OCI-LY3 (cell line): ENCODE results near the gene FNIP1.

Experiments used
- H2AFZ ChIP-seq: fragments of 200-600, 300-600 bp; shearing (Covaris generic); 2 replicates; pipeline ENCODE4 v1.6.0; 2014; ENCODE audit warnings: antibody characterized with exemption, low read depth, low read length
- H3K27ac ChIP-seq: fragments of 200-600, 300-600 bp; sonication (generic); 2 replicates; pipeline ENCODE4 v1.5.1; 2014; ENCODE audit warnings: mild to moderate bottlenecking, low read length, moderate library complexity, mixed read lengths
- H3K27me3 ChIP-seq: fragments of 200-600, 300-600 bp; sonication (generic); 2 replicates; pipeline ENCODE4 v1.6.1; 2014; ENCODE audit warnings: low read depth, low read length, mixed read lengths
- H3K36me3 ChIP-seq: fragments of 200-600, 300-600 bp; sonication (generic); replicated peaks from 2 replicates; pipeline ENCODE3; 2014; ENCODE audit warnings: low read depth, low read length, mixed read lengths
- H3K4me1 ChIP-seq: fragments of 300-600, 200-600 bp; sonication (generic); 2 replicates; pipeline ENCODE4 v1.6.1; 2014; ENCODE audit warnings: low read length, mixed read lengths
- H3K4me2 ChIP-seq: fragments of 200-600, 300-600 bp; sonication (generic); 2 replicates; pipeline ENCODE4 v1.6.1; 2014; ENCODE audit warnings: low read length, mixed read lengths
- H3K4me3 ChIP-seq: fragments of 300-600, 200-600 bp; sonication (generic); 2 replicates; pipeline ENCODE4 v1.5.1; 2014; ENCODE audit warnings: antibody characterized with exemption, mild to moderate bottlenecking, low read length, moderate library complexity
- H3K79me2 ChIP-seq: fragments of 300-600, 200-600 bp; shearing (Covaris generic); 2 replicates; pipeline ENCODE4 v1.6.1; 2014; ENCODE audit warnings: mild to moderate bottlenecking, low read length, mixed read lengths
- H3K9ac ChIP-seq: fragments of 300-600, 200-600 bp; shearing (Covaris generic); 2 replicates; pipeline ENCODE4 v1.6.0; 2014; ENCODE audit warnings: mild to moderate bottlenecking, low read length, moderate library complexity
- H3K9me3 ChIP-seq: fragments of 200-600, 300-600 bp; shearing (Covaris generic); 2 replicates; pipeline ENCODE4 v1.6.1; 2014; ENCODE audit warnings: low read length, mixed read lengths; ENCODE audit not compliant: insufficient read depth
- H4K20me1 ChIP-seq: fragments of 200-600, 300-600 bp; sonication (generic); 2 replicates; pipeline ENCODE4 v1.6.1; 2016; ENCODE audit warnings: low read length, mixed read lengths; ENCODE audit not compliant: insufficient read depth
- EZH2phosphoT487 ChIP-seq: fragments of 200-600 bp; shearing (Covaris generic); IDR thresholded peaks from 2 replicates; pipeline ENCODE4 v1.6.1; 2018; ENCODE audit warnings: antibody characterized with exemption, mixed run types, low read depth
- TF ChIP-seq, protein P1 (sequence below): fragments of 200-600, 300-600 bp; sonication (generic); IDR thresholded peaks from 2 replicates; pipeline ENCODE4 v1.5.1; 2014; ENCODE audit warnings: antibody characterized with exemption, low read length, low read depth

FNIP1 gene

GRCh38 chr5:131710391-131710790, 86.4 kb downstream of the FNIP1 start:
- Histone ChIP-seq H3K36me3 (peaks cover 2% of the 10 kb centered on the region), H3K79me2 (no peaks in the 10 kb centered on the region), H3K9me3 (no peaks in the 10 kb centered on the region), H4K20me1 (no peaks in the 10 kb centered on the region), H3K4me1 (no peaks in the 10 kb centered on the region), H2AFZ (no peak overlapping the region), H3K4me3 (no peak overlapping the region), H3K27me3 (no peaks in the 10 kb centered on the region), H3K4me2 (no peak overlapping the region), H3K27ac (no peak overlapping the region), H3K9ac (no peak overlapping the region)
- no peak for TF ChIP-seq EZH2phosphoT487
- TF ChIP-seq, protein P1, sequence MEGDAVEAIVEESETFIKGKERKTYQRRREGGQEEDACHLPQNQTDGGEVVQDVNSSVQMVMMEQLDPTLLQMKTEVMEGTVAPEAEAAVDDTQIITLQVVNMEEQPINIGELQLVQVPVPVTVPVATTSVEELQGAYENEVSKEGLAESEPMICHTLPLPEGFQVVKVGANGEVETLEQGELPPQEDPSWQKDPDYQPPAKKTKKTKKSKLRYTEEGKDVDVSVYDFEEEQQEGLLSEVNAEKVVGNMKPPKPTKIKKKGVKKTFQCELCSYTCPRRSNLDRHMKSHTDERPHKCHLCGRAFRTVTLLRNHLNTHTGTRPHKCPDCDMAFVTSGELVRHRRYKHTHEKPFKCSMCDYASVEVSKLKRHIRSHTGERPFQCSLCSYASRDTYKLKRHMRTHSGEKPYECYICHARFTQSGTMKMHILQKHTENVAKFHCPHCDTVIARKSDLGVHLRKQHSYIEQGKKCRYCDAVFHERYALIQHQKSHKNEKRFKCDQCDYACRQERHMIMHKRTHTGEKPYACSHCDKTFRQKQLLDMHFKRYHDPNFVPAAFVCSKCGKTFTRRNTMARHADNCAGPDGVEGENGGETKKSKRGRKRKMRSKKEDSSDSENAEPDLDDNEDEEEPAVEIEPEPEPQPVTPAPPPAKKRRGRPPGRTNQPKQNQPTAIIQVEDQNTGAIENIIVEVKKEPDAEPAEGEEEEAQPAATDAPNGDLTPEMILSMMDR, result no peak

DNA sequence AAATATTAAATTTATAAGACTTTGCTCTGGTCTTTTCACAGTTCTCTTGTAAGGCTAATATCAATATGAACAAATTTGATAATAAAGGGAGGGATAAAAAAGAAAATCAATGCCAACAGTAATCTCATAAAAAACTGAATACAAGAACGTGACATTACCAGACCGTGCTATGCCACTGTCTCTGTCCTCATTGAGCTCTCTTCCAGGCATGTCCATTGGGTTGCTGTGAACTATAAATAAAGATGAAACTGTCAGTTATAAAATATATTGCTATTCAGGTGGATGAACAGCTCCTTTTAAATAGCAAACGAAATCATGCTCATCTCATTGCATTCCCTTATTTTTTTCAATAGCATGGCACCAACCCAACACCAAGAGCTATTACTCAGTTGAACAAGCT, 87.8 kb downstream of the FNIP1 start:
- peaks cover 2% of the 10 kb centered on the region for H3K36me3 ChIP-seq
- H3K27me3 ChIP-seq, result no peaks in the 10 kb centered on the region
- no peak overlapping the region for H3K4me3 ChIP-seq
- no peak overlapping the region for H3K4me2 ChIP-seq
- TF ChIP-seq EZH2phosphoT487, result no peak
- no peaks in the 10 kb centered on the region for H3K4me1 ChIP-seq
- no peak overlapping the region for H2AFZ ChIP-seq
- H4K20me1 ChIP-seq, result no peaks in the 10 kb centered on the region
- H3K9ac ChIP-seq, result no peak overlapping the region
- no peaks in the 10 kb centered on the region for H3K79me2 ChIP-seq
- no peaks in the 10 kb centered on the region for H3K9me3 ChIP-seq
- H3K27ac ChIP-seq, result no peak overlapping the region

GRCh38 chr5:131706281-131706680, 90.5 kb downstream of the FNIP1 start:
- H4K20me1 ChIP-seq, result no peaks in the 10 kb centered on the region

DNA sequence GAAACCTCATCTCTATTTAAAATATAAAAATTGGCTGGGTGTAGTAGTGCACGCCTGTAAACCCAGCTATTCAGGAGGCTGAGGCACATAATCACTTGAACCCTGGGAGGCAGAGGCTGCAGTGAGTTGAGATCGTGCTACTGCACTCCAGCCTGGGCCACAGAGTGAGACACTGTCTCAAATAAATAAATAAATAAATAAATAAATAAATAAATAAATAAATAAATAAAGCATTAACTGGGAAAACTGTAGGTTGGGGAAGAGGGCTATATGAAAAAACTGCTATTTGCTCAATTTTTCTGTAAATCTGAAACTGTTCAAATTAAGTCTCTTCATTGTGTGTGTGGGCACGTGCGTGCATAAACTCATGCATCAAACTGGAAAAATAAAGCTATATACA, 101.9 kb downstream of the FNIP1 start:
- H3K9ac ChIP-seq, result no peak overlapping the region
- H3K27ac ChIP-seq, result no peak overlapping the region
- H3K4me2 ChIP-seq, result no peak overlapping the region
- peaks cover 7% of the 10 kb centered on the region for H3K36me3 ChIP-seq
- no peak for TF ChIP-seq EZH2phosphoT487
- TF ChIP-seq, protein P1, result no peak
- no peaks in the 10 kb centered on the region for H3K79me2 ChIP-seq
- H3K9me3 ChIP-seq, result no peaks in the 10 kb centered on the region
- no peak overlapping the region for H3K4me3 ChIP-seq
- H3K4me1 ChIP-seq, result no peaks in the 10 kb centered on the region
- no peaks in the 10 kb centered on the region for H3K27me3 ChIP-seq
- H2AFZ ChIP-seq, result no peak overlapping the region
- H4K20me1 ChIP-seq, result no peaks in the 10 kb centered on the region

More at GRCh38 chr5:131706281-131706680, 90.5 kb downstream of the FNIP1 start:
- no peak overlapping the region for H3K4me2 ChIP-seq
- no peaks in the 10 kb centered on the region for H3K9me3 ChIP-seq
- no peak for TF ChIP-seq EZH2phosphoT487
- TF ChIP-seq, protein P1, result no peak
- no peaks in the 10 kb centered on the region for H3K4me1 ChIP-seq
- H3K79me2 ChIP-seq, result no peaks in the 10 kb centered on the region
- no peak overlapping the region for H3K9ac ChIP-seq
- H3K36me3 ChIP-seq, result peaks cover 17% of the 10 kb centered on the region
- H3K27me3 ChIP-seq, result no peaks in the 10 kb centered on the region
- H3K27ac ChIP-seq, result no peak overlapping the region
- no peak overlapping the region for H2AFZ ChIP-seq
- H3K4me3 ChIP-seq, result no peak overlapping the region

DNA sequence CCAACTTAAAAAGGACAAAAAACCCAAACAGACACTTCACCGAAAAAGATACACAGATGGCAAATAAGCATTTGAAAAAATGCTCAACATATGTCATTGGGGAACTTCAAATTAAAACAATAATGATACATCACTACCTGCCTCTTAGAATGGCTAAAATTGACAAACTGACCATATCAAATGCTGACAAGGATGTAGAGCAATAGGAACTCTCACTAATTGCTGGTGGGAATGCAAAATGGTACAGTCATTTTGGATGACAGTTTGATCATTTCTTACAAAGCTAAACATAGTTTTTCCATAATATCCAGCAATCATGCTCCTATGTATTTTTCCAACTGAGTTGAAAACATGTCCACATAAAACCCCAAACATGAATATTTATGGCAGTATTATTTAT, 102.9 kb downstream of the FNIP1 start:
- no peaks in the 10 kb centered on the region for H4K20me1 ChIP-seq
- no peaks in the 10 kb centered on the region for H3K79me2 ChIP-seq
- H3K4me1 ChIP-seq, result no peaks in the 10 kb centered on the region
- H3K4me2 ChIP-seq, result no peak overlapping the region
- no peak overlapping the region for H3K4me3 ChIP-seq
- H2AFZ ChIP-seq, result no peak overlapping the region
- no peak overlapping the region for H3K27ac ChIP-seq
- no peak overlapping the region for H3K9ac ChIP-seq
- no peaks in the 10 kb centered on the region for H3K27me3 ChIP-seq
- TF ChIP-seq, protein P1, result no peak
- no peak for TF ChIP-seq EZH2phosphoT487
- H3K36me3 ChIP-seq, result peaks cover 7% of the 10 kb centered on the region
- no peaks in the 10 kb centered on the region for H3K9me3 ChIP-seq
